ENCODE data around the gene SCLT1. TPM values are rescaled to one million over a fixed set of nuclear protein-coding genes. Genes with fewer than 3 reads are reported as not detected.

SCLT1 gene
- total and polyA plus RNA-seq, 12 donors, result 0.97 to 16.6 (median 7.9) TPM

- H3K4me3 ChIP-seq, result no peak overlapping the region
- H3K27me3 ChIP-seq, result no peaks in the 10 kb centered on the region
- WGBS, 4 donors, result 85 to 93% (median 88%) methylated on average over 2 of the region's 2 CpGs
- H3K4me1 ChIP-seq (replicated peaks in 1 of 2), result no peaks in the 10 kb centered on the region
- intact Hi-C loops (cut with DNase I), result loop anchor here (10.0 kb wide), 2 partner anchors 415 to 675 kb away; no protein-coding TSS in a partner anchor
- peaks cover 0 to 64% of the 10 kb centered on the region in 2 donors for H3K36me3 ChIP-seq (replicated peaks in 1 of 2)
- TF ChIP-seq POLR2A (IDR thresholded peaks at IDR 0.05) (no peak), CTCF (IDR thresholded peaks at IDR 0.05) (no peak)
- no peak overlapping the region for H3K27ac ChIP-seq
- DNase-seq, result no peak
- H3K9me3 ChIP-seq (replicated peaks in 1 of 3), result no peaks in the 10 kb centered on the region
Measured at GRCh38 chr4:128869776-128870509, 223.4 kb downstream of the SCLT1 start.

- no peak for TF ChIP-seq POLR2A (IDR thresholded peaks at IDR 0.05)
- no peak for TF ChIP-seq CTCF (IDR thresholded peaks at IDR 0.05)
- Histone ChIP-seq H3K36me3 (replicated peaks in 1 of 2) (peaks cover 0 to 64% of the 10 kb centered on the region in 2 donors), H3K27ac (no peak overlapping the region), H3K9me3 (replicated peaks in 1 of 3) (no peaks in the 10 kb centered on the region), H3K4me3 (no peak overlapping the region), H3K27me3 (no peaks in the 10 kb centered on the region), H3K4me1 (replicated peaks in 1 of 2) (no peaks in the 10 kb centered on the region)
- DNase-seq, result no peak
- intact Hi-C loops (cut with DNase I), result loop anchor here (10.0 kb wide), 2 partner anchors 414 to 674 kb away; no protein-coding TSS in a partner anchor
- 90 to 98% (median 94%) methylated on average over 3 of the region's 3 CpGs for WGBS, 4 donors
Measured at GRCh38 chr4:128868758-128869157, 224.6 kb downstream of the SCLT1 start.

GRCh38 chr4:128866691-128867090, 226.6 kb downstream of the SCLT1 start:
- TF ChIP-seq CTCF (IDR thresholded peaks at IDR 0.05) (no peak), POLR2A (IDR thresholded peaks at IDR 0.05) (no peak)
- peaks cover 0 to 5% of the 10 kb centered on the region in 2 donors for H3K4me1 ChIP-seq (replicated peaks in 1 of 2)
- intact Hi-C loops (cut with DNase I), result loop anchor here (10.0 kb wide), 2 partner anchors 412 to 672 kb away; no protein-coding TSS in a partner anchor
- H3K27ac ChIP-seq, result no peak overlapping the region
- H3K9me3 ChIP-seq (replicated peaks in 1 of 3), result no peaks in the 10 kb centered on the region
- H3K27me3 ChIP-seq, result no peaks in the 10 kb centered on the region
- no peak overlapping the region for H3K4me3 ChIP-seq
- H3K36me3 ChIP-seq (replicated peaks in 1 of 2), result peaks cover 0 to 66% of the 10 kb centered on the region in 2 donors
- WGBS, 4 donors, result 84 to 90% (median 88%) methylated on average over 1 of the region's 1 CpG
- DNase-seq, result no peak

GRCh38 chr4:128866269-128866668, 227.1 kb downstream of the SCLT1 start:
- Histone ChIP-seq H3K27me3 (no peaks in the 10 kb centered on the region), H3K36me3 (replicated peaks in 1 of 2) (peaks cover 0 to 66% of the 10 kb centered on the region in 2 donors), H3K4me3 (no peak overlapping the region), H3K9me3 (replicated peaks in 1 of 3) (no peaks in the 10 kb centered on the region), H3K4me1 (replicated peaks in 1 of 2) (peaks cover 0 to 5% of the 10 kb centered on the region in 2 donors), H3K27ac (no peak overlapping the region)
- DNase-seq, result no peak
- intact Hi-C loops (cut with DNase I), result loop anchor here (10.0 kb wide), 2 partner anchors 411 to 671 kb away; no protein-coding TSS in a partner anchor
- TF ChIP-seq POLR2A (IDR thresholded peaks at IDR 0.05) (no peak), CTCF (IDR thresholded peaks at IDR 0.05) (no peak)
- 93 to 99% (median 96%) methylated on average over 2 of the region's 2 CpGs for WGBS, 4 donors
